IMR-90 (cell line): ENCODE measurements around the gene IGF2BP3. TPM values are rescaled to one million over a fixed set of nuclear protein-coding genes. Genes with fewer than 3 reads are reported as not detected.

Source experiments
- ATAC-seq: fragments of 200-7000 bp; cut with Tn5 transposase; 2 replicates; pipeline ENCODE4 v1.9.1; 2020; ENCODE audit warnings: low read depth, mild to moderate bottlenecking, moderate library complexity
- BruUV-seq: library from RNA; stranded (reverse); fragments of 400-500 nt; replicated peaks from 2 replicates; lab custom pipeline; 2021; lab: Mats Ljungman, UMichigan
- CTCF ChIA-PET: fragments of 300-600 bp; formaldehyde crosslinking; extraction: SDS; loops from one replicate; lab custom pipeline; 2021; ENCODE audit warnings: antibody characterized with exemption; lab: Yijun Ruan, JAX
- POLR2A ChIA-PET: fragments of 300-600 bp; sonication (Branson Sonifier 250); formaldehyde crosslinking; loops from one replicate; lab custom pipeline; 2022; ENCODE audit warnings: antibody characterized with exemption; ENCODE audit not compliant: unreplicated experiment; lab: Charles Lee
- DNase-seq: peaks from one replicate; pipeline ENCODE4 v3.0.0; 2013
- H2AFZ ChIP-seq: replicated peaks from 2 replicates; pipeline ENCODE3; 2013; ENCODE audit warnings: low read length, mild to moderate bottlenecking; ENCODE audit not compliant: poor library complexity
- H2AK5ac ChIP-seq: 2 replicates; pipeline ENCODE4 v1.6.1; 2013; ENCODE audit warnings: low read depth, low read length, inconsistent platforms
- H2AK9ac ChIP-seq: replicated peaks from 2 replicates; pipeline ENCODE3; 2013; ENCODE audit warnings: mild to moderate bottlenecking, low read depth, low read length, moderate library complexity; ENCODE audit not compliant: poor library complexity
- H2BK120ac ChIP-seq: 2 replicates; pipeline ENCODE4 v1.6.1; 2013; ENCODE audit warnings: low read depth, low read length, inconsistent platforms
- H2BK15ac ChIP-seq: 3 replicates; pipeline ENCODE4 v1.6.1; 2013; ENCODE audit warnings: low read depth, low read length, inconsistent platforms
- H2BK20ac ChIP-seq: 2 replicates; pipeline ENCODE4 v1.6.1; 2013; ENCODE audit warnings: low read depth, mild to moderate bottlenecking, inconsistent platforms, low read length, moderate library complexity
- H2BK5ac ChIP-seq: 2 replicates; pipeline ENCODE4 v1.6.1; 2013; ENCODE audit warnings: mild to moderate bottlenecking, low read depth, low read length, inconsistent platforms; ENCODE audit not compliant: poor library complexity, severe bottlenecking
- H3K14ac ChIP-seq: replicated peaks from 2 replicates; pipeline ENCODE4 v1.6.1; 2013; ENCODE audit warnings: low read depth, low read length, inconsistent platforms
- H3K18ac ChIP-seq: 2 replicates; pipeline ENCODE4 v1.6.1; 2013; ENCODE audit warnings: low read depth, low read length, control low read depth
- H3K23ac ChIP-seq: 2 replicates; pipeline ENCODE4 v1.6.1; 2013; ENCODE audit warnings: low read depth, low read length, inconsistent platforms
- H3K27ac ChIP-seq: 2 replicates; pipeline ENCODE4 v1.5.1; 2013; ENCODE audit warnings: mild to moderate bottlenecking, control low read depth, low read length; ENCODE audit not compliant: insufficient read depth
- H3K27me3 ChIP-seq: 2 replicates; pipeline ENCODE4 v1.6.1; 2013; ENCODE audit warnings: low read length; ENCODE audit not compliant: control insufficient read depth, insufficient read depth
- H3K36me3 ChIP-seq: 2 replicates; pipeline ENCODE4 v1.6.1; 2013; ENCODE audit warnings: low read length, mixed read lengths; ENCODE audit not compliant: control insufficient read depth, insufficient read depth
- H3K4ac ChIP-seq: 2 replicates; pipeline ENCODE4 v1.6.1; 2013; ENCODE audit warnings: low read depth, low read length, inconsistent platforms
- H3K4me1 ChIP-seq: 2 replicates; pipeline ENCODE4 v1.6.1; 2013; ENCODE audit warnings: low read length, mixed read lengths; ENCODE audit not compliant: control insufficient read depth, insufficient read depth
- H3K4me2 ChIP-seq: 2 replicates; pipeline ENCODE4 v1.6.1; 2013; ENCODE audit warnings: low read depth, mild to moderate bottlenecking, control low read depth, low read length, moderate library complexity
- H3K4me3 ChIP-seq: 2 replicates; pipeline ENCODE4 v1.5.1; 2013; ENCODE audit warnings: low read depth, mild to moderate bottlenecking, control low read depth, low read length, moderate library complexity; ENCODE audit not compliant: insufficient read depth
- H3K56ac ChIP-seq: 2 replicates; pipeline ENCODE4 v1.6.1; 2013; ENCODE audit warnings: low read length, inconsistent platforms; ENCODE audit not compliant: insufficient read depth; ENCODE audit errors: extremely low read depth
- H3K79me1 ChIP-seq, 2 experiments: 2 replicates each; pipeline ENCODE4 v1.6.1; 2013; ENCODE audit warnings: low read length in 2 of 2, inconsistent platforms in 1 of 2, low read depth in 1 of 2
- H3K9ac ChIP-seq: 2 replicates; pipeline ENCODE4 v1.6.1; 2013; ENCODE audit warnings: low read depth, low read length, control low read depth
- H3K9me1 ChIP-seq: 2 replicates; pipeline ENCODE4 v1.6.1; 2013; ENCODE audit warnings: low read length, inconsistent platforms; ENCODE audit not compliant: insufficient read depth
- H3K9me3 ChIP-seq: 2 replicates; pipeline ENCODE4 v1.6.1; 2013; ENCODE audit warnings: low read length; ENCODE audit not compliant: control insufficient read depth, insufficient read depth
- H4K20me1 ChIP-seq: 2 replicates; pipeline ENCODE4 v1.6.1; 2013; ENCODE audit warnings: low read length, inconsistent platforms; ENCODE audit not compliant: insufficient read depth
- H4K5ac ChIP-seq: 2 replicates; pipeline ENCODE4 v1.6.1; 2013; ENCODE audit warnings: mild to moderate bottlenecking, low read depth, low read length, control low read depth
- H4K8ac ChIP-seq, 2 experiments: 2 replicates each; pipeline ENCODE4 v1.6.1; 2013; ENCODE audit warnings: low read depth in 2 of 2, low read length in 2 of 2, control low read depth in 1 of 2, inconsistent platforms in 1 of 2
- H4K91ac ChIP-seq: 2 replicates; pipeline ENCODE4 v1.6.1; 2013; ENCODE audit warnings: low read depth, low read length, inconsistent platforms; ENCODE audit not compliant: insufficient read depth
- BHLHE40 ChIP-seq: fragments of 150-350 bp; IDR thresholded peaks from 2 replicates; pipeline ENCODE4 v1.6.1; 2016; ENCODE audit warnings: mild to moderate bottlenecking, low read depth, low read length
- CEBPB ChIP-seq: IDR thresholded peaks from 2 replicates; pipeline ENCODE4 v1.6.1; 2012; ENCODE audit warnings: low read depth, low read length, improper control_type of control experiment
- CHD1 ChIP-seq: IDR thresholded peaks from 2 replicates; pipeline ENCODE4 v1.6.1; 2012; ENCODE audit warnings: low read depth, low read length, improper control_type of control experiment
- FOS ChIP-seq: fragments of 150-350 bp; IDR thresholded peaks from 2 replicates; pipeline ENCODE4 v1.6.1; 2016; ENCODE audit warnings: low read depth, low read length
- MAFK ChIP-seq: IDR thresholded peaks from 2 replicates; pipeline ENCODE4 v1.6.1; 2012; ENCODE audit warnings: low read depth, low read length, improper control_type of control experiment
- RAD21 ChIP-seq: IDR thresholded peaks from 2 replicates; pipeline ENCODE4 v1.6.1; 2012; ENCODE audit warnings: low read length, improper control_type of control experiment
- RFX5 ChIP-seq: IDR thresholded peaks from 2 replicates; pipeline ENCODE4 v1.8.0; 2012; ENCODE audit warnings: low read depth, mild to moderate bottlenecking, low read length, moderate library complexity
- WGBS, 2 experiments: methylation state at CpG; one replicate each; pipeline versions ENCODE4 v1.1.5 to v1.1.7; 2013; ENCODE audit warnings: missing lambda C conversion rate in 2 of 2; ENCODE audit not compliant: insufficient read length in 1 of 2; ENCODE audit errors: extremely low coverage in 2 of 2; 5-methylcytosine and 5-hydroxymethylcytosine counted together
- dilution Hi-C: fragments of 300-500 bp; cut with HindIII; formaldehyde crosslinking; loops from one replicate; pipeline ENCODE4 v1.14.3; 2018; ENCODE audit warnings: low sequenced_read_pairs; ENCODE audit not compliant: unreplicated experiment
- in situ Hi-C: fragments of 300-500 bp; cut with MboI; formaldehyde crosslinking; loops from 3 replicates; pipeline ENCODE4 v1.14.3; 2019; ENCODE audit warnings: low sequenced_read_pairs, inconsistent platforms, mixed read lengths
- intact Hi-C: fragments of 100-400 bp; cut with micrococcal nuclease; formaldehyde crosslinking; loops from 2 replicates; pipeline ENCODE4 v1.10.0; 2022
- polyA plus RNA-seq, 3 experiments: library from polyadenylated mRNA; depleted of rRNA; stranded (reverse); fragments of >200 nt; gene quantifications; 2 replicates each; pipeline ENCODE4 v1.2.3, GENCODE V29; 2012; ENCODE audit warnings: low replicate concordance in 1 of 3
- total RNA-seq: library from RNA; depleted of rRNA; stranded (reverse); fragments of >200 nt; gene quantifications from 2 replicates; pipeline ENCODE4 v1.2.3, GENCODE V29; 2012

The IGF2BP3 gene
- total and polyA plus RNA-seq, 2 of the 4 experiments (the other 2 are of a cell fraction): 50.9 to 59.3 TPM

GRCh38 chr7:23334482-23335056 lies 135.7 kb downstream of the IGF2BP3 start:
- dilution Hi-C loops: no loop called here
- POLR2A ChIA-PET: interaction anchor here (0.8 kb wide), 1 partner anchor 16 kb away, joined by 5 read pairs; no protein-coding TSS in a partner anchor
- no TSS peak for BruUV-seq
- H3K9me3 ChIP-seq: peaks cover 5% of the 10 kb centered on the region
- no peak overlapping the region for H3K14ac ChIP-seq
- no peak overlapping the region for H2BK15ac ChIP-seq
- H3K79me1 ChIP-seq: peaks cover 14 to 59% of the 10 kb centered on the region in 2 experiments
- H3K4me3 ChIP-seq: no peak overlapping the region
- H2AK5ac ChIP-seq: no peak overlapping the region
- H3K18ac ChIP-seq: peak overlapping the region; percentile 44; the same call in 1 of the 2 replicates
- no peaks in the 10 kb centered on the region for H3K27me3 ChIP-seq
- no peak overlapping the region for H3K56ac ChIP-seq
- no peak overlapping the region for H4K5ac ChIP-seq
- TF ChIP-seq BHLHE40: peak; percentile 66
- 0 out of 2 replicates have a peak, but pooled peaks have one; percentile 13 for TF ChIP-seq MAFK
- peak; percentile 95 for TF ChIP-seq CEBPB
- TF ChIP-seq RFX5: no peak
- TF ChIP-seq RAD21: no peak
- TF ChIP-seq CHD1: no peak
- peak; percentile 74 for TF ChIP-seq FOS
- CTCF ChIA-PET: interaction anchor here (0.6 kb wide), 1 partner anchor 23 kb away, joined by 3 read pairs; no protein-coding TSS in a partner anchor
- H3K4ac ChIP-seq: peak overlapping the region; percentile 53; the same call in 1 of the 2 replicates
- H4K20me1 ChIP-seq: peaks cover 13% of the 10 kb centered on the region; the same call in 1 of the 2 replicates
- peaks cover 19% of the 10 kb centered on the region for H3K4me1 ChIP-seq
- H3K4me2 ChIP-seq: peak overlapping the region; percentile 51
- intact Hi-C loops: no loop called here
- H2AK9ac ChIP-seq: no peak overlapping the region
- peaks cover 17% of the 10 kb centered on the region for H3K36me3 ChIP-seq
- H4K8ac ChIP-seq: no peak overlapping the region
- DNase-seq (peak; percentile 99), ATAC-seq (peak; percentile 63)
- no peak overlapping the region for H3K27ac ChIP-seq
- no peak overlapping the region for H3K9ac ChIP-seq
- no peak overlapping the region for H3K23ac ChIP-seq
- H2BK120ac ChIP-seq: peak overlapping the region; percentile 51; the same call in 1 of the 2 replicates
- peaks cover 5% of the 10 kb centered on the region for H3K9me1 ChIP-seq
- H2BK5ac ChIP-seq: peak overlapping the region; percentile 84
- H2AFZ ChIP-seq: no peak overlapping the region
- in situ Hi-C loops: no loop called here
- no peak overlapping the region for H4K91ac ChIP-seq
- H2BK20ac ChIP-seq: peak overlapping the region; percentile 42; the same call in 1 of the 2 replicates
- 0% methylated on average over 1 of the region's 5 CpGs; no CpG with 5 or more reads in 1 of the 2 experiments for WGBS, 2 experiments
